Endothelial cell of umbilical vein (primary cell): ENCODE data around the gene PYHIN1. TPM values are rescaled to one million over a fixed set of nuclear protein-coding genes. Genes with fewer than 3 reads are reported as not detected.

ENCODE experiments used
- BruUV-seq: library from RNA; stranded (reverse); fragments of 400-500 nt; replicated peaks from 2 replicates; lab custom pipeline; 2021; lab: Mats Ljungman, UMichigan
- CTCF ChIA-PET: fragments of 300-600, 350-600 bp; sonication (Branson Sonifier 250); formaldehyde crosslinking; loops from one replicate; lab custom pipeline; 2021; ENCODE audit warnings: antibody characterized with exemption, inconsistent platforms; lab: Charles Lee
- POLR2A ChIA-PET: fragments of 300-600, 350-600 bp; sonication (Branson Sonifier 250); formaldehyde crosslinking; loops from one replicate; lab custom pipeline; 2021; ENCODE audit warnings: antibody characterized with exemption, inconsistent platforms; lab: Charles Lee
- DNase-seq: peaks from one replicate; pipeline ENCODE4 v3.0.0-alpha.2; 2011; ENCODE audit warnings: low read depth, low spot score
- FAIRE-seq: peaks from 2 replicates; lab custom pipeline; 2011; peaks lifted over from hg19 to GRCh38; lab: Jason Lieb, UNC
- H2AFZ ChIP-seq: 2 replicates; pipeline ENCODE4 v1.6.0; 2012; ENCODE audit warnings: low read depth, low read length, control low read depth, inconsistent platforms
- H3K27ac ChIP-seq: 2 replicates; pipeline ENCODE4 v1.5.1; 2011; ENCODE audit warnings: low read depth, mild to moderate bottlenecking, control low read depth, low read length, moderate library complexity; ENCODE audit not compliant: insufficient read depth
- H3K27me3 ChIP-seq, 2 experiments: 2 replicates each; pipeline versions ENCODE4 v1.6.0 to v1.6.1; 2011; ENCODE audit warnings: low read length in 2 of 2, mixed read lengths in 1 of 2; ENCODE audit not compliant: control insufficient read depth in 2 of 2, insufficient read depth in 2 of 2
- H3K36me3 ChIP-seq, 2 experiments: 2 replicates in 1 of 2; 3 replicates in 1 of 2; pipeline ENCODE4 v1.5.1; 2011; ENCODE audit warnings: low read length in 2 of 2, mild to moderate bottlenecking in 1 of 2, moderate library complexity in 1 of 2; ENCODE audit not compliant: control insufficient read depth in 2 of 2, insufficient read depth in 2 of 2; ENCODE audit errors: extremely low read depth in 1 of 2
- H3K4me1 ChIP-seq: 3 replicates; pipeline ENCODE4 v1.5.1; 2011; ENCODE audit warnings: mild to moderate bottlenecking, low read length; ENCODE audit not compliant: control insufficient read depth, insufficient read depth; ENCODE audit errors: extremely low read depth
- H3K4me2 ChIP-seq: 2 replicates; pipeline ENCODE4 v1.6.1; 2011; ENCODE audit warnings: low read length, control low read depth, mixed read lengths; ENCODE audit not compliant: insufficient read depth
- H3K4me3 ChIP-seq, 3 experiments: fragments of 200-600 bp in 1 of 3; sonication (generic), shearing (Covaris generic) in 1 of 3; replicated peaks in 1 of 3; 2 replicates each; pipeline ENCODE4 v1.5.1; 2011 to 2016; ENCODE audit warnings: control low read depth in 3 of 3, low read length in 3 of 3, mild to moderate bottlenecking in 2 of 3, inconsistent platforms in 1 of 3, low read depth in 1 of 3, moderate library complexity in 1 of 3; ENCODE audit not compliant: insufficient read depth in 1 of 3
- H3K79me2 ChIP-seq: 2 replicates; pipeline ENCODE4 v1.6.0; 2012; ENCODE audit warnings: low read length, inconsistent platforms; ENCODE audit not compliant: control insufficient read depth, insufficient read depth
- H3K9ac ChIP-seq: replicated peaks from 2 replicates; pipeline ENCODE3; 2011; ENCODE audit warnings: low read length, control low read depth; ENCODE audit not compliant: insufficient read depth; ENCODE audit errors: extremely low read depth
- H3K9me1 ChIP-seq: replicated peaks from 3 replicates; pipeline ENCODE4 v1.6.0; 2011; ENCODE audit warnings: mild to moderate bottlenecking, low read length; ENCODE audit not compliant: control insufficient read depth, insufficient read depth; ENCODE audit errors: extremely low read depth
- H3K9me3 ChIP-seq: replicated peaks from 2 replicates; pipeline ENCODE4 v1.5.1; 2012; ENCODE audit warnings: low read length, inconsistent platforms; ENCODE audit not compliant: control insufficient read depth, insufficient read depth
- H4K20me1 ChIP-seq: replicated peaks from 2 replicates; pipeline ENCODE3; 2011; ENCODE audit warnings: mild to moderate bottlenecking, low read length; ENCODE audit not compliant: control insufficient read depth, insufficient read depth; ENCODE audit errors: extremely low read depth
- EZH2 ChIP-seq: IDR thresholded peaks from 2 replicates; pipeline ENCODE4 v1.6.1; 2012; ENCODE audit warnings: borderline replicate concordance, low read depth, mild to moderate bottlenecking, moderate library complexity, low read length, inconsistent platforms; ENCODE audit not compliant: severe bottlenecking
- FOS ChIP-seq: IDR thresholded peaks from 2 replicates; pipeline ENCODE4 v1.6.1; 2011; ENCODE audit warnings: mild to moderate bottlenecking, low read length, moderate library complexity, borderline replicate concordance; ENCODE audit not compliant: insufficient read depth
- GATA2 ChIP-seq: IDR thresholded peaks from 2 replicates; pipeline ENCODE4 v1.7.0; 2011; ENCODE audit warnings: low read depth, mild to moderate bottlenecking, moderate library complexity, mixed read lengths, low read length; ENCODE audit not compliant: insufficient read length, insufficient read depth
- JUN ChIP-seq: IDR thresholded peaks from 2 replicates; pipeline ENCODE4 v1.6.1; 2011; ENCODE audit warnings: borderline replicate concordance, low read depth; ENCODE audit not compliant: insufficient read length, insufficient read depth
- MYC ChIP-seq: IDR thresholded peaks from one replicate; pipeline ENCODE4 v1.6.1; 2011; ENCODE audit warnings: mild to moderate bottlenecking, low read depth, low read length
- POLR2A ChIP-seq: IDR thresholded peaks from 2 replicates; pipeline ENCODE4 v1.6.1; 2012; ENCODE audit warnings: low read depth, mild to moderate bottlenecking, control low read depth, low read length
- POLR2AphosphoS5 ChIP-seq: IDR thresholded peaks from 2 replicates; pipeline ENCODE4 v1.6.1; 2012; ENCODE audit warnings: low read depth, mild to moderate bottlenecking, control low read depth, low read length, moderate library complexity; ENCODE audit not compliant: insufficient read depth
- dilution Hi-C: fragments of 300-500 bp; cut with MboI; formaldehyde crosslinking; loops from one replicate; pipeline ENCODE4 v1.15.0; 2019; ENCODE audit warnings: low sequenced_read_pairs; ENCODE audit not compliant: extremely low pct_ligation_motif_present
- intact Hi-C: fragments of 100-400 bp; cut with micrococcal nuclease; formaldehyde crosslinking; loops from one replicate; pipeline ENCODE4 v1.10.0; 2022
- polyA plus RNA-seq, 4 experiments: library from polyadenylated mRNA; depleted of rRNA in 3 of 4; stranded (reverse) in 3 of 4; unstranded in 1 of 4; fragments of >200 nt; gene quantifications; 2 replicates each; pipeline versions ENCODE4 v1.2.1 to v1.2.3, GENCODE V29; 2011 to 2012; ENCODE audit warnings: missing spikeins in 1 of 4
- total RNA-seq: library from RNA; stranded (reverse); gene quantifications from 2 replicates; pipeline ENCODE4 v1.2.3, GENCODE V29; 2021
- TF ChIP-seq, protein P1 (sequence below), 2 donors: IDR thresholded peaks; 1 replicate in 1 of 2; 2 replicates in 1 of 2; pipeline ENCODE4 v1.5.1; 2011; ENCODE audit warnings: low read length in 2 of 2, mild to moderate bottlenecking in 2 of 2, moderate library complexity in 2 of 2, control low read depth in 1 of 2, inconsistent platforms in 1 of 2, low read depth in 1 of 2; ENCODE audit not compliant: insufficient read depth in 1 of 2; ENCODE audit errors: extremely low read depth in 1 of 2
- TF ChIP-seq, protein P2 (sequence below): IDR thresholded peaks from 2 replicates; pipeline ENCODE4 v1.6.1; 2011; ENCODE audit not compliant: insufficient read depth, insufficient read length

Gene PYHIN1
- total and polyA plus RNA-seq, 2 donors (not counting 3 experiments of a cell fraction or from before 2014, with no cell fraction given): not detected

DNA sequence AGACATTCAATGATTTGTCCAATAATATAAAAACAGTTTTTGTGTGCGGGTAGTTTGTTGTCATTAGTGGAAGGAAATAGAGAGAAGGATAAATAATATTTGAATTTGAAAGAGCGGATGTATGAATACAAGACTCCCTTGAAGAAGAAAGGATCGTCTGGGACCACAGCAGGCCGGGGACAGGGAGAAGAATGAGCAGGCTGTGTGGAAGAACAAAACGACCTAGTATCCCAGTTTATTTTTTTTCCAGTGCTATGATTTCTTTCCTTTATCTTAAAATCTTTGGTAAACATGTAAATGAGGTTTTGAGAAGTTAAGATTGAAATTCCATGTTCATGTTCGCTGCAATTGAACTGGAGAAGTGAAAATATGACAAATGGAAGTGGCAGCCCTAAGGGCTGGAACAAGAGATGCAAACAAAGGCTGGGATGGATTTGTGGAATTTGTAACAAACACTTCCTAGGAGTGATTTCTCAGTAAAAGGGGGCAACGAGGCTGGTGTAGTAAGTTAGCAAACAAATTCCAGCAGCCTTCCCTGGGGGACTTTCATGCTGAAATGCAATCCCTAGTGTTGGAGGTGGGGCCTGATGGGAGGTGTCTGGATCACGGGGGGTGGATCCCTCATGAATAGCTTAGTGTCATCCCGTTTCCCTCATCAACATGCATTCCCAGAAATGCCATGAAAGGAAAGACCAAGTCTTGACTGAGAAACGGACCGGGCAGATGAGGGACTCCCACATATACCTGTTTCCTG lies 68.1 kb downstream of the PYHIN1 start:
- Histone ChIP-seq H4K20me1 (no peaks in the 10 kb centered on the region), H2AFZ (peak overlapping the region; percentile 93), H3K9me1 (no peaks in the 10 kb centered on the region), H3K27me3 (peaks cover 2% of the 10 kb centered on the region in 2 experiments), H3K9me3 (no peaks in the 10 kb centered on the region), H3K4me3 (peak overlapping the region; percentile 39 to 78 (median 57)), H3K4me1 (peaks cover 26% of the 10 kb centered on the region), H3K36me3 (no peaks in the 10 kb centered on the region), H3K9ac (peak overlapping the region; percentile 59), H3K79me2 (no peaks in the 10 kb centered on the region), H3K27ac (peak overlapping the region; percentile 85), H3K4me2 (peak overlapping the region; percentile 93)
- CTCF ChIA-PET: interaction anchor here (0.6 to 2.4 kb wide), 11 partner anchors 10 to 1419 kb away, joined by 3 to 18 read pairs (median 4); partner anchors contain the start of genes AIM2 and IFI16
- TF ChIP-seq POLR2A: peak; percentile 74
- no peak for TF ChIP-seq EZH2
- BruUV-seq: TSS peak; percentile 91
- intact Hi-C loops (loop anchor here (1.0 to 10.0 kb wide), 5 partner anchors 10 to 1037 kb away; partner anchors contain the start of genes IFI16 and PIGM), dilution Hi-C loops (no loop called here)
- DNase-seq (peak; percentile 95), FAIRE-seq (peak; percentile 96)
- POLR2A ChIA-PET: interaction anchor here (0.6 to 1.3 kb wide), 3 partner anchors 10 to 1006 kb away, joined by 3 to 12 read pairs (median 6); partner anchors contain the start of genes IFI16 and KIRREL1

DNA sequence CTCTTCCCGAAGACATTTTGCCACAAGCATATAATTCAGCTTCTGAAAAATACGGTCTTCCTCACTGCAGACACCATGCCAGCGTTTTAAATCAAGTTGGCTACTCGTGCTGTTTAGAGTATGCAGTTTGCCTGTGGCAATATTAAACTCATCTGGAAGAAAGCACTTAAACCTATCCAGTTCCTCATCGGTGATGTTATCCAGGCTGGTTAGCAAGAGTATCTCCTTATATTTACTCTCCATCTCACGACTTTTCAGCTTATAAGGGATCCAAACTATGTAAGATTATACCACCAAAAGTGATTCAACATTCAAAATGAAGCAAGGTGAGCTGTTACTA lies 68.7 kb downstream of the PYHIN1 start:
- dilution Hi-C loops: no loop called here
- no peak for DNase-seq

More for the DNA sequence above, 68.7 kb downstream of the PYHIN1 start:
- POLR2A ChIA-PET: interaction anchor here (0.6 to 1.3 kb wide), 3 partner anchors 10 to 1007 kb away, joined by 3 to 12 read pairs (median 6); partner anchors contain the start of genes IFI16 and KIRREL1
- no peaks in the 10 kb centered on the region for H3K79me2 ChIP-seq
- peaks cover under 1 to 2% of the 10 kb centered on the region in 2 experiments for H3K27me3 ChIP-seq
- H3K9me3 ChIP-seq: no peaks in the 10 kb centered on the region
- no peak for FAIRE-seq
- TF ChIP-seq, protein P1, sequence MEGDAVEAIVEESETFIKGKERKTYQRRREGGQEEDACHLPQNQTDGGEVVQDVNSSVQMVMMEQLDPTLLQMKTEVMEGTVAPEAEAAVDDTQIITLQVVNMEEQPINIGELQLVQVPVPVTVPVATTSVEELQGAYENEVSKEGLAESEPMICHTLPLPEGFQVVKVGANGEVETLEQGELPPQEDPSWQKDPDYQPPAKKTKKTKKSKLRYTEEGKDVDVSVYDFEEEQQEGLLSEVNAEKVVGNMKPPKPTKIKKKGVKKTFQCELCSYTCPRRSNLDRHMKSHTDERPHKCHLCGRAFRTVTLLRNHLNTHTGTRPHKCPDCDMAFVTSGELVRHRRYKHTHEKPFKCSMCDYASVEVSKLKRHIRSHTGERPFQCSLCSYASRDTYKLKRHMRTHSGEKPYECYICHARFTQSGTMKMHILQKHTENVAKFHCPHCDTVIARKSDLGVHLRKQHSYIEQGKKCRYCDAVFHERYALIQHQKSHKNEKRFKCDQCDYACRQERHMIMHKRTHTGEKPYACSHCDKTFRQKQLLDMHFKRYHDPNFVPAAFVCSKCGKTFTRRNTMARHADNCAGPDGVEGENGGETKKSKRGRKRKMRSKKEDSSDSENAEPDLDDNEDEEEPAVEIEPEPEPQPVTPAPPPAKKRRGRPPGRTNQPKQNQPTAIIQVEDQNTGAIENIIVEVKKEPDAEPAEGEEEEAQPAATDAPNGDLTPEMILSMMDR (IDR thresholded peaks at IDR 0.05; ENCODE audit: extremely low read depth in 1 of 2, insufficient read depth in 1 of 2, low read depth in 1 of 2, low read length in 2 of 2): no peak
- no peak for TF ChIP-seq MYC
- no peak for TF ChIP-seq JUN
- TF ChIP-seq EZH2: no peak
- no peak for TF ChIP-seq GATA2
- TF ChIP-seq FOS: no peak
- TF ChIP-seq, protein P2, sequence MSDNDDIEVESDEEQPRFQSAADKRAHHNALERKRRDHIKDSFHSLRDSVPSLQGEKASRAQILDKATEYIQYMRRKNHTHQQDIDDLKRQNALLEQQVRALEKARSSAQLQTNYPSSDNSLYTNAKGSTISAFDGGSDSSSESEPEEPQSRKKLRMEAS: no peak
- TF ChIP-seq POLR2A: no peak
- TF ChIP-seq POLR2AphosphoS5: no peak
- peak overlapping the region; percentile 93 for H3K4me2 ChIP-seq
- H3K36me3 ChIP-seq: no peaks in the 10 kb centered on the region
- intact Hi-C loops: loop anchor here (1.0 kb wide), 2 partner anchors 9 to 15 kb away; partner anchors contain the start of gene IFI16
- CTCF ChIA-PET: interaction anchor here (0.7 to 2.4 kb wide), 10 partner anchors 10 to 1420 kb away, joined by 3 to 18 read pairs (median 4); partner anchors contain the start of genes AIM2 and IFI16
- H2AFZ ChIP-seq: peak overlapping the region; percentile 93
- peak overlapping the region in 2 of 3 experiments; percentile 39 to 78 for H3K4me3 ChIP-seq
- H3K27ac ChIP-seq: peak overlapping the region; percentile 85
- no peaks in the 10 kb centered on the region for H3K9me1 ChIP-seq
- H3K9ac ChIP-seq: peak overlapping the region; percentile 59
- no peaks in the 10 kb centered on the region for H4K20me1 ChIP-seq
- peaks cover 26% of the 10 kb centered on the region for H3K4me1 ChIP-seq
- BruUV-seq: TSS peak; percentile 90
